H1 (cell line): Measurements from ENCODE around the gene BMAL2. TPM values are rescaled to one million over a fixed set of nuclear protein-coding genes. Genes with fewer than 3 reads are reported as not detected.

Experiments used
- CTCF ChIA-PET: fragments of 300-600 bp; sonication (Branson Sonifier 250); formaldehyde crosslinking; loops from one replicate; lab custom pipeline; 2021; ENCODE audit not compliant: partially characterized antibody; lab: Charles Lee
- POLR2A ChIA-PET: fragments of 300-600 bp; sonication (Branson Sonifier 250); formaldehyde crosslinking; loops from one replicate; lab custom pipeline; 2021; ENCODE audit warnings: inconsistent platforms; ENCODE audit not compliant: partially characterized antibody; lab: Charles Lee
- DNase-seq, 2 experiments: peaks; one replicate each; pipeline versions ENCODE4 v3.0.0 to v3.0.0-alpha.2; 2010 to 2022; ENCODE audit warnings: low spot score in 2 of 2, low read depth in 1 of 2, mixed read lengths in 1 of 2
- FAIRE-seq: peaks from 2 replicates; lab custom pipeline; 2011; peaks lifted over from hg19 to GRCh38; lab: Jason Lieb, UNC
- H2AFZ ChIP-seq: 2 replicates; pipeline ENCODE4 v1.8.1; 2012; ENCODE audit warnings: low read length, inconsistent platforms
- H2AK5ac ChIP-seq: 2 replicates; pipeline ENCODE4 v1.6.1; 2013; ENCODE audit warnings: low read depth, low read length
- H2BK120ac ChIP-seq: replicated peaks from 2 replicates; pipeline ENCODE3; 2013; ENCODE audit warnings: low read depth, low read length, inconsistent platforms
- H2BK12ac ChIP-seq: 2 replicates; pipeline ENCODE4 v1.6.1; 2013; ENCODE audit warnings: low read depth, low read length
- H2BK15ac ChIP-seq: 2 replicates; pipeline ENCODE4 v1.6.1; 2013; ENCODE audit warnings: low read length
- H2BK20ac ChIP-seq: 2 replicates; pipeline ENCODE4 v1.6.1; 2013; ENCODE audit warnings: low read length
- H2BK5ac ChIP-seq: 2 replicates; pipeline ENCODE4 v1.6.1; 2013; ENCODE audit warnings: low read depth, low read length
- H3K14ac ChIP-seq: 2 replicates; pipeline ENCODE4 v1.6.1; 2013; ENCODE audit warnings: inconsistent platforms; ENCODE audit not compliant: insufficient read length
- H3K18ac ChIP-seq: 2 replicates; pipeline ENCODE4 v1.6.1; 2013; ENCODE audit warnings: low read length; ENCODE audit errors: extremely low read depth
- H3K23ac ChIP-seq: 2 replicates; pipeline ENCODE4 v1.6.1; 2013; ENCODE audit warnings: inconsistent platforms; ENCODE audit not compliant: insufficient read length
- H3K23me2 ChIP-seq: 2 replicates; pipeline ENCODE4 v1.6.1; 2013; ENCODE audit warnings: low read depth, low read length
- H3K27ac ChIP-seq: 2 replicates; pipeline ENCODE4 v1.6.1; 2011; ENCODE audit warnings: low read depth, low read length, inconsistent platforms
- H3K27me3 ChIP-seq, 4 experiments: replicated peaks in 1 of 4; 1 replicate in 1 of 4; 2 replicates in 3 of 4; pipeline versions ENCODE4 v1.6.1 to v1.8.1; 2011 to 2013; ENCODE audit warnings: low read length in 3 of 4, mild to moderate bottlenecking in 3 of 4, inconsistent platforms in 2 of 4, mixed read lengths in 2 of 4, moderate library complexity in 1 of 4; ENCODE audit not compliant: control insufficient read depth in 3 of 4, insufficient read depth in 3 of 4; ENCODE audit errors: extremely low read depth in 1 of 4
- H3K36me3 ChIP-seq, 4 experiments: 2 replicates each; pipeline versions ENCODE4 v1.6.1 to v1.8.1; 2011 to 2013; ENCODE audit warnings: mild to moderate bottlenecking in 4 of 4, low read length in 3 of 4, moderate library complexity in 2 of 4, control low read depth in 1 of 4, inconsistent platforms in 1 of 4; ENCODE audit not compliant: insufficient read depth in 4 of 4, control insufficient read depth in 2 of 4
- H3K4ac ChIP-seq: replicated peaks from 2 replicates; pipeline ENCODE3; 2013; ENCODE audit warnings: low read length, low read depth, mixed read lengths, inconsistent platforms; ENCODE audit not compliant: insufficient read length
- H3K4me1 ChIP-seq, 4 experiments: replicated peaks in 1 of 4; 1 replicate in 1 of 4; 2 replicates in 3 of 4; pipeline versions ENCODE4 v1.6.1 to v1.8.1; 2011 to 2013; ENCODE audit warnings: low read length in 3 of 4, inconsistent platforms in 2 of 4, mixed read lengths in 1 of 4; ENCODE audit not compliant: insufficient read depth in 4 of 4, control insufficient read depth in 3 of 4
- H3K4me2 ChIP-seq, 2 experiments: 2 replicates each; pipeline versions ENCODE4 v1.6.1 to v1.8.1; 2011 to 2013; ENCODE audit warnings: low read depth in 2 of 2, low read length in 2 of 2, control low read depth in 1 of 2, inconsistent platforms in 1 of 2, mild to moderate bottlenecking in 1 of 2; ENCODE audit not compliant: insufficient read depth in 1 of 2
- H3K4me3 ChIP-seq, 4 experiments: fragments of 200-600, 300-600 bp in 1 of 4; sonication (generic), shearing (Covaris generic), sonication (Bioruptor Twin) in 1 of 4; 2 replicates each; pipeline versions ENCODE4 v1.5.1 to v1.8.1; 2011 to 2016; ENCODE audit warnings: low read length in 4 of 4, low read depth in 3 of 4, control low read depth in 2 of 4, inconsistent platforms in 2 of 4, mild to moderate bottlenecking in 2 of 4, mixed read lengths in 1 of 4, moderate library complexity in 1 of 4; ENCODE audit not compliant: insufficient read depth in 2 of 4; ENCODE audit errors: extremely low read depth in 1 of 4
- H3K56ac ChIP-seq: replicated peaks from 2 replicates; pipeline ENCODE3; 2013; ENCODE audit warnings: low read depth, mild to moderate bottlenecking, mixed read lengths, low read length, inconsistent platforms; ENCODE audit not compliant: insufficient read length
- H3K79me1 ChIP-seq: 2 replicates; pipeline ENCODE4 v1.6.1; 2013; ENCODE audit warnings: low read depth, low read length, control low read depth
- H3K79me2 ChIP-seq, 2 experiments: 2 replicates each; pipeline versions ENCODE4 v1.6.1 to v1.8.1; 2012 to 2013; ENCODE audit warnings: low read length in 2 of 2, mild to moderate bottlenecking in 2 of 2, inconsistent platforms in 1 of 2; ENCODE audit not compliant: insufficient read depth in 2 of 2, control insufficient read depth in 1 of 2
- H3K9ac ChIP-seq, 4 experiments: replicated peaks in 1 of 4; 1 replicate in 1 of 4; 2 replicates in 3 of 4; pipeline versions ENCODE4 v1.6.1 to v1.8.1; 2011 to 2013; ENCODE audit warnings: low read depth in 3 of 4, low read length in 3 of 4, control low read depth in 2 of 4, mild to moderate bottlenecking in 2 of 4, moderate library complexity in 2 of 4, inconsistent platforms in 1 of 4; ENCODE audit errors: extremely low read depth in 1 of 4
- H3K9me3 ChIP-seq, 2 experiments: 2 replicates each; pipeline versions ENCODE4 v1.6.1 to v1.8.1; 2012 to 2013; ENCODE audit warnings: mild to moderate bottlenecking in 2 of 2, moderate library complexity in 2 of 2, control low read depth in 1 of 2, inconsistent platforms in 1 of 2, low read depth in 1 of 2, low read length in 1 of 2, mixed read lengths in 1 of 2; ENCODE audit not compliant: insufficient read depth in 2 of 2
- H4K20me1 ChIP-seq, 2 experiments: replicated peaks in 1 of 2; 2 replicates each; pipeline versions ENCODE3 to v1.8.1; 2011 to 2013; ENCODE audit warnings: inconsistent platforms in 2 of 2, low read length in 2 of 2, mild to moderate bottlenecking in 1 of 2; ENCODE audit not compliant: insufficient read depth in 2 of 2, control insufficient read depth in 1 of 2
- H4K5ac ChIP-seq: 2 replicates; pipeline ENCODE4 v1.6.1; 2013; ENCODE audit warnings: low read length, low read depth, mixed read lengths, inconsistent platforms; ENCODE audit not compliant: insufficient read length
- H4K8ac ChIP-seq: 2 replicates; pipeline ENCODE4 v1.8.0; 2013; ENCODE audit warnings: mild to moderate bottlenecking, moderate library complexity, low read length, inconsistent platforms; ENCODE audit not compliant: insufficient read depth; ENCODE audit errors: extremely low read depth
- H4K91ac ChIP-seq: replicated peaks from 2 replicates; pipeline ENCODE3; 2013; ENCODE audit warnings: low read length, mixed read lengths, inconsistent platforms; ENCODE audit not compliant: insufficient read length
- CBX8 ChIP-seq: fragments of 300-800, 300-1000 bp; sonication (generic); IDR thresholded peaks from 2 replicates; pipeline ENCODE4 v1.7.1; 2016; ENCODE audit warnings: low read depth, low read length, borderline replicate concordance
- CHD1 ChIP-seq: IDR thresholded peaks from 2 replicates; pipeline ENCODE4 v1.6.1; 2012; ENCODE audit warnings: low read depth, low read length, improper control_type of control experiment
- HDAC2 ChIP-seq, 2 experiments: fragments of 300-600 bp in 1 of 2; sonication (generic) in 1 of 2; IDR thresholded peaks; 2 replicates each; pipeline ENCODE4 v1.6.1; 2011 to 2012; ENCODE audit warnings: low read depth in 2 of 2, low read length in 2 of 2, mild to moderate bottlenecking in 2 of 2, moderate library complexity in 2 of 2, borderline replicate concordance in 1 of 2, inconsistent platforms in 1 of 2
- RBBP5 ChIP-seq: IDR thresholded peaks from 2 replicates; pipeline ENCODE4 v1.7.1; 2012; ENCODE audit warnings: low read depth, mild to moderate bottlenecking, inconsistent platforms, low read length, moderate library complexity, borderline replicate concordance
- WGBS, 2 experiments: shearing (Covaris generic) in 1 of 2; methylation state at CpG; one replicate each; pipeline versions ENCODE4 v1.1.6 to v1.1.7; 2013 to 2015; ENCODE audit warnings: low lambda C conversion rate in 2 of 2, mixed read lengths in 2 of 2, inconsistent platforms in 1 of 2, low coverage in 1 of 2, missing lambda C conversion rate in 1 of 2; ENCODE audit not compliant: insufficient replicate concordance in 2 of 2, insufficient coverage in 1 of 2, insufficient read length in 1 of 2; ENCODE audit errors: extremely low coverage in 1 of 2, missing lambda C conversion rate in 1 of 2; 5-methylcytosine and 5-hydroxymethylcytosine counted together
- polyA plus RNA-seq, 7 experiments: library from polyadenylated mRNA; depleted of rRNA in 3 of 7; stranded (reverse) in 5 of 7; unstranded in 2 of 7; fragments of >200 nt in 5 of 7; fragments of 200-250 nt in 2 of 7; gene quantifications; 1 replicate in 5 of 7; 2 replicates in 1 of 7; 4 replicates in 1 of 7; pipeline versions ENCODE4 v1.2.1 to v1.2.3, GENCODE V29; 2011 to 2013; ENCODE audit warnings: missing spikeins in 2 of 7, mixed read lengths in 2 of 7
- total RNA-seq: library from RNA; stranded (reverse); fragmentation: NEBNext Ultra II Directional; extraction: Animal tissue kit (Norgen Biotek cat#: 25700); gene quantifications from 2 replicates; pipeline ENCODE4 v1.2.1, GENCODE V29; 2021
- TF ChIP-seq, protein P1 (sequence below): IDR thresholded peaks from 2 replicates; pipeline ENCODE4 v1.6.1; 2011; ENCODE audit warnings: low read depth, mild to moderate bottlenecking, low read length; ENCODE audit not compliant: insufficient read depth

BMAL2 gene
- total and polyA plus RNA-seq, 2 of the 8 experiments (the other 6 are each of a cell fraction or from before 2014, with no cell fraction given): 3.2 to 20.6 TPM

DNA sequence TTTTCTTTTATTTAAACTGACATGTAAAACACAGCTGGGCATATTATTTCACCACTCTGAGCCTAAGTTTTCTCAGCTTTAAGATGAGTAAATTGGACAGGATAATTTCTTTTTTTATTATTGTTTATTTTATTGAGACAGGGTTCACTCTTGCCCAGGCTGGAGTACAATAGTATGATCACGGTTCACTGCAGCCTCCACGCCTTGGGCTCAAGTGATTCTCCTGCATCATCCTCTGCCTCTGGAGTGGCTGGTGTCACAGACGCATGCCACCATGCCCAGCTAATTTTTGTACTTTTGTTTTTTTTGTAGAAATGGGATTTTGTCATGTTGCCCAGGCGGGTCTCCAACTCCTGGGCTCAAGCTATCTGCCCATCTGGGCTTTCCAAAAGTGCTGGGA lies 12.7 kb downstream of the BMAL2 start:
- TF ChIP-seq, protein P1, sequence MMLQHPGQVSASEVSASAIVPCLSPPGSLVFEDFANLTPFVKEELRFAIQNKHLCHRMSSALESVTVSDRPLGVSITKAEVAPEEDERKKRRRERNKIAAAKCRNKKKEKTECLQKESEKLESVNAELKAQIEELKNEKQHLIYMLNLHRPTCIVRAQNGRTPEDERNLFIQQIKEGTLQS: no peak
- no peak for TF ChIP-seq CHD1
- no peak for TF ChIP-seq HDAC2 (IDR thresholded peaks at IDR 0.05; ENCODE audit: borderline replicate concordance in 1 of 2, low read depth in 2 of 2, low read length in 2 of 2)
- TF ChIP-seq RBBP5: no peak
- TF ChIP-seq CBX8: no peak
- TF ChIP-seq, all 59 proteins: peak for 0
- Histone ChIP-seq H3K4me2 (no peak overlapping the region), H3K14ac (no peak overlapping the region), H3K27ac (no peak overlapping the region), H2BK12ac (no peak overlapping the region), H2BK120ac (no peak overlapping the region), H3K27me3 (no peaks in the 10 kb centered on the region), H3K4me1 (peaks cover 3 to 10% (median 9%) of the 10 kb centered on the region in 4 experiments; a peak in 4 of 7 replicates), H3K79me1 (peaks cover 9% of the 10 kb centered on the region), H3K36me3 (no peaks in the 10 kb centered on the region), H3K18ac (no peak overlapping the region), H2AFZ (no peak overlapping the region), H3K4me3 (no peak overlapping the region), H3K4ac (no peak overlapping the region), H2BK15ac (no peak overlapping the region), H2BK5ac (no peak overlapping the region; the same call in 1 of the 2 replicates), H4K8ac (no peak overlapping the region), H4K20me1 (peaks cover 2 to 12% of the 10 kb centered on the region in 2 experiments), H3K23me2 (no peaks in the 10 kb centered on the region), H3K56ac (no peak overlapping the region), H3K9me3 (no peaks in the 10 kb centered on the region), H2BK20ac (no peak overlapping the region), H3K79me2 (peaks cover 0 to 78% of the 10 kb centered on the region in 2 experiments; a peak in 2 of 4 replicates), H4K5ac (no peak overlapping the region), H3K23ac (no peak overlapping the region), H2AK5ac (no peak overlapping the region), H4K91ac (no peak overlapping the region), H3K9ac (no peak overlapping the region)
- FAIRE-seq (no peak), DNase-seq (no peak)
- ChIA-PET POLR2A (interaction anchor here (0.6 to 0.9 kb wide), 2 partner anchors 14 to 38 kb away, joined by 3 read pairs; no protein-coding TSS in a partner anchor), CTCF (interaction anchor here (1.6 kb wide), 1 partner anchor 11 kb away, joined by 4 read pairs; no protein-coding TSS in a partner anchor)
- 80% methylated on average over 4 of the region's 4 CpGs; no CpG with 5 or more reads in 1 of the 2 experiments for WGBS, 2 experiments
